Measurements from ENCODE around the gene KDM4B. TPM values are rescaled to one million over a fixed set of nuclear protein-coding genes. Genes with fewer than 3 reads are reported as not detected.

Gene KDM4B
- total RNA-seq, 1 donor from 2014 or later, result 25.8 TPM

DNA sequence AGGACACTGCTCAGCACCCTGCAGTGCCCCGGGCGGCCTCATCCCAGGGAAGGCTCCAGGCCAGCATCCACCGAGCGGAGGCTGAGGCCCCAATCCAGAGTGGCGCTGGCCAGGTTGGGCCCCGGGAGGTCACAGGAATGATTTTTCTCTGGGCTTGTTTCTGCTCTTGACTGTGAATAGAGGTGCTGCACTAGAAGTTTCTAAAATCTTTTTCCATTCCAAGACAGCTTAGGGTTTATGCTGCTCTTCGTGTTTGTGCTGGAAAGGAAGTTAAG, 15.1 kb downstream of the KDM4B start:
- DNase-seq (ENCODE audit: low read depth), result no peak

DNA sequence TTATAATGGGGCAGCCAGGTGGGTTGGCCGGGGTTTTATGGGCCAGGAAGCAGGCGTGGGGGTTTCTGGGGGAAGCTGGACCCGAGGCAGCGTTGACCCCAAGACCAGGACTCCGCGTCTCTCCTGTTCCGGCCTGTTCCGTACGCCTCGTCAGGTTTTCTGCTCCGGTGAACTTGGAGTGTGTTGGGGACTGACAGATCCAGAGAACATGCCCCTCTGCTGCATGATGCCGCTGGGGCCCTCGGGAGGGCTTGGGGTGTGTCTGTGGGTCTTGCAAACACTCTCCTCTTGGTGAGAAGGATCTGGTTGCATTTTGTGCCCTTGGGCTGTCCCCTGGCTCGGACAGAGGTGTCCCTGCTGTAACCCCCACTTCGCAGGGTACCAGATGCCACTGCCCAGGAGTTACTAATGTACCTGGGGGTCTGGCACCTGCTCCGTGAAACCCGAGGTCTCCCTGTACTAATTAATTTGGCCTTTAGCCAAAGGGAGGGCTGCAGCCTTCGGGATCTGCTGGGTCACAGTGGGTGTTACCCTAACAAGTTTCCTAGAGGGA, 15.6 kb downstream of the KDM4B start:
- DNase-seq (ENCODE audit: low read depth), result no peak

GRCh38 chr19:4985551-4985991, 16.7 kb downstream of the KDM4B start:
- DNase-seq (ENCODE audit: low read depth), result no peak

- no peak for DNase-seq (ENCODE audit: low read depth)
Observed at GRCh38 chr19:4986056-4986455, 17.1 kb downstream of the KDM4B start.

- DNase-seq (ENCODE audit: low read depth), result no peak
Observed at GRCh38 chr19:4986471-4986891, 17.6 kb downstream of the KDM4B start.

- peak; percentile 54 for DNase-seq (ENCODE audit: low read depth)
Observed at GRCh38 chr19:4987256-4987655, 18.3 kb downstream of the KDM4B start.

- DNase-seq (ENCODE audit: low read depth), result no peak
Observed at GRCh38 chr19:4987692-4988370, 18.9 kb downstream of the KDM4B start.

GRCh38 chr19:4988770-4989251, 19.9 kb downstream of the KDM4B start:
- peak; percentile 68 for DNase-seq (ENCODE audit: low read depth)

GRCh38 chr19:4990306-4990705, 21.4 kb downstream of the KDM4B start:
- no peak for DNase-seq (ENCODE audit: low read depth)

DNA sequence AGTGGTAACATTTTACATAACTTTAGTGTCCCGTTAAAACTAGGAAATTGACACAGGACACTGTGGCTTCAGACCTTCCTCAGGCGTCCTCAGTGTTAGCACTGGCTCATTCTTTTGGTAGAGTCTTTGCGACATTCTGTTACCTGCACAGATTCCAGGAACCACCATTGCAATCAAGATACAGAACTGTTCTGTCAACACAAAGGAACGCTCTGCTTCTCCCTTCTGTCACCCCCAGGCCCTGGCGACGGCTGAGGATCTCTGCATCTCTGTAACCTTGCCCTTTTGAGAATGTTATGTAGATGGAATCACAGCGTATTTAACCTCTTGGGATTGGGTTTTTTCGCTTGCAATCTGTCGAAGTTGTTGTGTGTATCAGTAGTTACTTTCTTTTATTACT, 22.6 kb downstream of the KDM4B start:
- no peak for DNase-seq (ENCODE audit: low read depth)

DNA sequence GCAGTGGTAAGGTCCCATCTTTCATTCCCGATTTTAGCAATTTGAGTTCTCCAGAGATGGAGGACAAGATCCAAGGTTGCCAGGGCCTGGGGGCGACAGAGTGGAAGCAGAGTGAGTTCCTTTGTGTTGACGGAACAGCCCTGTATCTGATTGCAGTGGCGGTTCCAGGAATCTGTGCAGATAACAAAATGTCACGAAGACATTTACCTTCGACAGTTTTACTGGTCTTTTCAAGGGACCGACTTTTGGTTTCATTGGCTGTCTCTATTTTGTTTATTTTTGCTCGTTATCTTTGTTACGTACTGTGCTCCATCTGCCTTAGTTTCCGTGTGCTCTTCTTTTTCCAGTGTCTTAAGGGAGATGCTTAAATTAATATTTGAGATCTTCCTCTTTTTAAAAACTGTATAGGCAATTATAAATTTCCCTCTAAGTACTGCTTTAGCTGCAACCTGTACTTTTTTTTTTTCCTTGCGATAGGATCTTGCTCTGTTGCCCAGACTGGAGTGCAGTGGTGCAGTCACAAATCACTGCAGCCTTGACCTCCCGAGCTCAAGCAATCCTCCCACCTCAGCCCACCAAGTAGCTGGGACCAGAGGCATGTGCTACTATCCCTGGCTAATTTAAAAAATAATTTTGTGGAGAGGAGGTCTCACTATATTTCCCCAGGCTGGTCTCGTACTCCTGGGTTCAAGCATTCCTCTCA, 23.2 kb downstream of the KDM4B start:
- no peak for DNase-seq (ENCODE audit: low read depth)

DNA sequence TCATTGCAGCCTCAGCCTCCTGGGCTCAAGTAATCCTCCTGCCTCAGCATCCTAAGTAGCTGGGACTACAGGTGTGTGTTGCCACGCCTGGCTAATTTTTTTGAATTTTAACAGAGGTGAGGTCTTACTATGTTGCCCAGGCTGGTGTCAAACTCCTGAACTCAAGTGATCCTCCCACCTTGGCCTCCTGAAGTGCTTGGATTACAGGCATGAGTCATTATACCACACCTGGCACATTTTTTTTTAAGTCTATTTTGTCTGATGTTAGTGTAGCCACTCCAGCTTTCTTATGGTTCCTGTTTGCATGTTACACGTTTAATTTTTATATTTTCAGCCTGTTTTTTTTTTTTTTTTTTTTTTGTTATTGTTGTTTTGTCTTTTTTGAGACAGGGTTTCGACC, 24.8 kb downstream of the KDM4B start:
- no peak for DNase-seq (ENCODE audit: low read depth)

DNA sequence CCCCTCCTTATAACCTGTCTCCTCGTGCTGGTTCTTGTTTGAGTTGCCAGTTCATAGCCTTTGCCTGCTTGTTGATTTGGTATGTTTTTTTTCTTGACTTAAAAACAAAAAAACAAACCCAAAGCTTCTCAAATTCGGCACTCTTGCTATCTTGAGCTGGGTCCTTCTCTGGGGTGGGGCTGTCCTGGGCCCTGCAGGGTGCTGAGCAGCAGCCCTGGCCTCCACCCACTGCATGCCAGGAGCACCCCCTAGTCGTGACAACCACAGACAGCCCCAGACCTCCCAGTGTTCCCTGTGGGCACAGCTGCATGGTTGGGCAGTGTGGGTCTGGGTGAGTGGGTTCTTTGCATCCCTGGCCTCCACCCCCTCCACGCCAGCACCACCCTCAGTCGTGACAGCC, 27.8 kb downstream of the KDM4B start:
- DNase-seq (ENCODE audit: low read depth), result peak; percentile 34

DNA sequence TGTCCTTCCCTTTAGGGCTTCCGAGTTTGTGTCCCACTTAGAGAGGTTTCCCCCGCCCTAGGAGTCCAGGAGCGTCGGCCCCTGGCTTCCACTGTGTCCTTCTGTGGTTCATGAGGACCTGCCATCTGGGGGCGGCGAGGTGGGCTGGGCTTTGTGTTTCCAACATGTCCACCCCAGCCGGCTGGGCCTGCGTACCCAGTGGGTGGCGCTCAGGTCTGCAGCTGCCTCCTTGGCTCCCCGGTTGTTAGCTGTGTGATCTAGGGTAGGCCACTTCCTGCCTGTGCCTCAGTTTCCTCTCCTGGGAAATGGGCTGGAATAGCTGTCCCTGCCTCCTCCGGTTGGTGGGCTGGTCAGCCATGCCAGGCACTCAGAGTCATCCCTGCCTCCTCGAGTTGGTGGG, 28.4 kb downstream of the KDM4B start:
- DNase-seq (ENCODE audit: low read depth), result no peak

- DNase-seq (ENCODE audit: low read depth), result no peak
Observed at GRCh38 chr19:5000120-5000611, 31.3 kb downstream of the KDM4B start.

- peak; percentile 51 for DNase-seq (ENCODE audit: low read depth)
Observed at GRCh38 chr19:5001615-5002014, 32.7 kb downstream of the KDM4B start.

DNA sequence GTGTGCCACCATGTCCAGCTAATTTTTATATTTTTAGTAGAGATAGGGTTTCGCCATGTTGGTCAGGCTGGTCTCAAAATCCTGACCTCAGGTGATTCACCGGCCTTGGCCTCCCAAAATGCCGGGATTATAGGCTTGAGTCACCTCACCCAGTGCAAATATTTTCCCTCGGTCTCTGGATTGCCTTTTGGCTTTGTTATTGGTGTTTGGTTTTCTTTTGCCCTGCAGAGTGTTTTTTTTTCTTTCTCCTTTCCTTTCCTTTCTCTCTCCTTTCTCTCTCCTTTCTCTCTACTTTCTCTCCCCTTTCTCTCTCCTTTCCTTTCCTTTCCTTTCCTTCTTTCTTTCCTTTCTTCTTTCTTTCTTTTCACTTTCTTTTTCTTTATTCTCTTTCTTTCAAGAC, 33.2 kb downstream of the KDM4B start:
- DNase-seq (ENCODE audit: low read depth), result peak; percentile 71

- no peak for DNase-seq (ENCODE audit: low read depth)
Observed at GRCh38 chr19:5003781-5004180, 34.9 kb downstream of the KDM4B start.

DNA sequence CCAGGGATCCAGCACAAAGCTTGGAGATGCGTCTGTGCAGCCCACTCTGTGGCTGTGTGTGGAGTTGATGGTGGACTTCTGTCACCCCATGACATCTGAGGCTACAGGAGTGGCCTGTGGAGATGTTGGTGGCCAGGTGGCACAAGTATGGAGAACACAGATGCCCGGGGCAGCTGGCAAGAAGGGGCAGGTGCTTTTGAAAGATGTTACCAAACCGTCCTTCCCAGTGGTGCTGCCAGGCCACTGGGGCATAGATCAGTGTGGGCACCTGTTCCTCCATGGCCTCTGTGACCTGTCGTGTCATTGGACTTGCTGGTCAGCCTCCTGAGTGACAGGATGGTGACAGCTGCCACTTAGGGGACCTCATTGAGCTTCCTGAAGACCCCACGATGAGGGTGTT, 36.2 kb downstream of the KDM4B start:
- DNase-seq (ENCODE audit: low read depth), result peak; percentile 90

DNA sequence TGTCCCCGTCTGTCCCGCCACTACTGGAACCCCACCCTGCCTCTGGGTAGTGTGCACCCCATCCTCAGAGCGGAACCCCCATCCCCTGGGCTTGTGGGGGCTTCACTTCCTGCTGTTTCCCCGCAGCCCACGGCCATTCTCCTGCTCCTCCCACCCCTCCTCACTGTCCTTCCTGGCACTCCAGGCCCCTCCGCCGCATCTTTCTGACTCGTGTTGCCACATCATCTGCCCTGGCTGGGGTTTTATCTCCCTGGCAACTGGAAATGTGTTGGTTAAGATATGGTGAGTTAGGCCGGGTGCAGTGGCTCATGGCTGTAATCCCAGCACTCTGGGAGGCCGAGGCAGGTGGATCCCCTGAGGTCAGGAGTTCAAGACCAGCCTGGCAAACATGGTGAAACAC, 37.3 kb downstream of the KDM4B start:
- DNase-seq (ENCODE audit: low read depth), result peak; percentile 52

DNA sequence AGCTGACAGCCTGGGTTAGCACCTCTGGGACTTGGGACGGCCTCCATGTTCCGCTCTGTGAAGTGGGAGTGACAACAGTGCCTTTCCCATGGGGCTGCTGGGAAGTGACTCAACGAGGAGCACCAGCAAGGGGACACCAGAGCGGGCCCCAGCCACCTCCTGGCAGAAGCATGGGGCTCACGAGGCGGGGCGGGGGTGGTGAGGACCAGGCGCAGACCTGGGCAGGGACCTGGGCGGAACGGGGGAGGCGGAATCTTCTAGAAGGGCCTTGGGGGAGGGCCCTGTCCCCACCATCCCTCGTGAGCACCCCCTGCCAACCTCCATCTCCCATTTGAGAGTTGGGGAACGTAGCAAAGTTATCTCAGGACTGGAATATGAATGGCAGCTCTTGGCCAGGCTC, 37.9 kb downstream of the KDM4B start:
- no peak for DNase-seq (ENCODE audit: low read depth)

DNA sequence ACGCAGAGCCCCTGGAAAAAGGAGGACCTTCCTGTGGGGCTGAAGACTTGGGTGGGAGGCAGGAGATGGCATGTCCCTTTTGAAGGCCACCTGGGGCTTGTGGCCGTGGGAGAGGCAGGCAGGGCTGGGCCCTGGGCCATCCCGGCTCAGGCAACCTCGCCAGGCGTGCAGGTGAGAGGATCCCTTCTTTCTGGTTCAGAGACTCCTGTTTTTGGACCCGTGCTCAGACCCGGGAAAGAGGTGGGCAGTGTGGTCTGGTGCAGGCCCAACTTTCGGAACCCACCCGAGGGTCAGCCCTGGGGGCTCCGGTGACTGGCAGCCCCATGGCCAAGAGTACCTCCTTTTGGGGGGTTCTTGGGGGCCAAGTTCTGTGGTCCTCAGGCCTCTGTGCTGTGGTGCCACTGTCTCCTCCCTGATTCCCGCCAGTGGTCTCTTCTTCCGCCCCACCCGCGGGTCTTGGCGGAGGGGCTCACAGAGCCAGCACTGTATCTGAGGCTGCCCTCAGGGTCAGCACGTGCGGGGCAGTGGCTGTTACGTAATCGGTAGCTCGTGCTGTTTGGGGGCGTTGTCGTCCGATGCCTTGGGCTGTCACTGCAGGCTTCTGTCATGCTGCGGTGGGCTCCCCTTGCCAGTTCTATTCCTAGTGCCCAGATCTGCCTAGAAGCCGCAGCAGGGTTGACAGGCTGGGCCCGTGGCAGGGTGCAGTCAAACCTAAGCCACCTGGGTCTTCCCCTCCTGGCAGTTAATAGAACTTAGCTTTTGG, 42.7 kb downstream of the KDM4B start:
- no peak for DNase-seq (ENCODE audit: low read depth)

Data from myocyte (in vitro differentiated cells).